Stimulated activated CD8-positive, alpha-beta memory T cell treated with anti-CD3 and anti-CD28 coated beads, Interleukin-15, amount 100 ng/mL, for 48 hours (primary cell): ENCODE results near the gene AP4B1.
A peak's percentile ranks its signal among the peaks of the same experiment; 100 is the strongest.

ENCODE experiments used
- DNase-seq, 2 donors: peaks; one replicate each; pipeline ENCODE4 v3.0.0-alpha.2; 2020; ENCODE audit warnings: low read depth in 2 of 2

The AP4B1 gene

DNA sequence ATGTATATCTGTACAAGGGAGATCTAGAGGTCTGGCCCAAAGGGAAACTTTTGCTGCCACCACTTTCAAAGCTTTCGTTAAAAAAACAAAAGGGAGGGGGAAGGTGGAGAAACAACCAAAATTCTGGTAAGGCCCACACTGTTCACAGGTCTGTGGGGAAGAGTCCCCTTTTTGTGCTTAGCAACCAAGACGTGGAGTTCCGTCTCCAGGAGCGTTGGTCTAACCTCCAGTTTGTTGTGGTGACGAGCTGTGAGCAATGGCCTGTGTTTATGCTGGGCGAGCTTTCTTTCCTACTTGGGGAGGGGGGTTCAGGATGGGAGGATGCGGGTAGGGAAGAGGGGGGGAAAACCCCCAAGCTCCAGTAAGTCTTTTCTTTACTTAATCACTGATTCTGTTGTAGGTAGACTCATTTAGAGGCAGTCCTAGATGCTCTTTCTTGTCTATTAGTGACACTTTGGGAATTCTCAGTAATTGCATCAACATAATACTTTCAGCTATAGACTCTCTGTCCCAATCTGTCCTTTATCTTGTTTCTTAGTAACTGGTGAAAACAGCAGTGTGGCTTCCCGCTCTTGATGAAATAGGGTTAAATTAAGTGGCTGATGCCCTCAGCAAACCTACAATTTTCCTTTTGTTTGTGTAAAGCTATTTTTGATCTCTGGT is 26.0 kb upstream of the AP4B1 start:
- DNase-seq: peak; percentile 66 to 68

DNA sequence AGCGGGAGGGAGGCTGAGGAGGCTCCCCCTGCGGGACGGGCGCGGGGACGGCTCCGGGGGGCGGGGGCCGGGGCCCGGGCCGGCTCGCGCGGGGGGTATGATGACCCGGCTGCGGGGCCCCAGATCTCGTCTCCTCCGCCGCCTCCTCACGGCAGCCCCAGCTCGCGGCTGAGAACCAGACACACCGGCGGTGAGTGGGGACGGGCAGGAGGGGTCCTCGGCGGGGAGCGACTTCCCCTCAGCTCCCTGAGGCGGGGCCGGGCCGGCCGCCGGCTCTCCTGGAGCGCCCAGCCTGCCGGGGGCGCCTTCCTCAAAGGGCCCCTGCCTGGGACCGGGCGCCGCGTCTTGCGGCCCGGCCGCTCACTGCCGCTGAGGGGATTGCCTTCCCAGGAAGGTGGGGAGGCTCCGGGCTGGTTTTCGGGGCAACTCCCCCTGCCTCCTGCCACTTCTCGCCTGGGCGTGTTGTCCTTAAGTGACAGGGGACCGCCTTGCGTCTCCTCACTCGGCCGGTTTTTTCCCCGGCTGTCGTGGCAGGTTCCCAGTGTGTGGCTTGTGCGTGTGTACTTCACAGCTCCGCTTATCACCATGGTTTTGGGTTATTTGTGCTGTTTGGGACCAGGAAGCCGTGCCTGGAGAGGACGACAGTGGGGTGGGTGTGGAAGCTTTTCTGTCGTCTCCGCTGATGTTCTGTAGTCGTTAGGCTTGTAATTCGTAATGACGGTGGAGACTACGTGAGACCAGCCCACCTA is 25.3 kb upstream of the AP4B1 start:
- DNase-seq: peak; percentile 36 to 48

DNA sequence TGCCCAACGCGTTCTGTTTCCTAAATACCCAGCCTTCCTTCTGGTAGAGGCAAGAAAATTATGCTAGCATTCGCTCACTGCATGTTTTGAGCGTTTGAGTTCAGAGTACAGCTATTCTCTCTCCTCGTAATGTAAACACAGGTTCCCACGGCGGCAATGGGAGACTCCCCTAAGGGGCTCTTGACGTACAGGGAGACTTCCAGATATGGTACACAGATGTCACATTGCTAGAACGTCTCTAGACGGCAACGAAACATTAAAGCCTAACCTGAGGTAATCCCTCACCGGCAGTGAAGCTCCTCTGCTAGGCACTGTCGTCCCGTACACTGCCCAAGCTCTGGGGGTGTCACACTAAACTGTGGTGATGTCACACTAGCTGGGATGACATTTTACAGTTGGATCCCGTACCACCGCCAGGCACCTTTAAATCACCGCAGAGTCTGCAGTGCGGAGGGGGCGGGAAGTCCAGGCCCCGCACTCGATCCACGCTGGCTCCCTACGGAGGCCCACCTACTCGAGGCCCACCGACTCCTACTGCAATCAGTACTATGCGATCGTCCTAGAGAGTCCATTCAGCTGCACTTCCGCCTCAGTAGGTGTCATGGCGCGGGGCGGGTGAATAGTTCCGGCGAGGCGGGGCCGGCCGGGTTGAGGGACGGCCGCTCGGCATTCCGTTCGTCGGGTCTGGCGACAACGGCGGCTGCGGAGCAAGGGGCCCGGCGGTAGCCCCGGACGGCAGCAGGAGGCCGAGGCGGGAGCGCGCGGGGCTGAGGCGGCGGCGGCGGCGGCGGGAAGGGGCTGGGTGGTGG is 24.5 kb upstream of the AP4B1 start, which contains the start of gene HIPK1:
Gene HIPK1, plus strand, starts transcription at position 384 of the 809 bp plus-strand sequence.
- DNase-seq: peak; percentile 88

DNA sequence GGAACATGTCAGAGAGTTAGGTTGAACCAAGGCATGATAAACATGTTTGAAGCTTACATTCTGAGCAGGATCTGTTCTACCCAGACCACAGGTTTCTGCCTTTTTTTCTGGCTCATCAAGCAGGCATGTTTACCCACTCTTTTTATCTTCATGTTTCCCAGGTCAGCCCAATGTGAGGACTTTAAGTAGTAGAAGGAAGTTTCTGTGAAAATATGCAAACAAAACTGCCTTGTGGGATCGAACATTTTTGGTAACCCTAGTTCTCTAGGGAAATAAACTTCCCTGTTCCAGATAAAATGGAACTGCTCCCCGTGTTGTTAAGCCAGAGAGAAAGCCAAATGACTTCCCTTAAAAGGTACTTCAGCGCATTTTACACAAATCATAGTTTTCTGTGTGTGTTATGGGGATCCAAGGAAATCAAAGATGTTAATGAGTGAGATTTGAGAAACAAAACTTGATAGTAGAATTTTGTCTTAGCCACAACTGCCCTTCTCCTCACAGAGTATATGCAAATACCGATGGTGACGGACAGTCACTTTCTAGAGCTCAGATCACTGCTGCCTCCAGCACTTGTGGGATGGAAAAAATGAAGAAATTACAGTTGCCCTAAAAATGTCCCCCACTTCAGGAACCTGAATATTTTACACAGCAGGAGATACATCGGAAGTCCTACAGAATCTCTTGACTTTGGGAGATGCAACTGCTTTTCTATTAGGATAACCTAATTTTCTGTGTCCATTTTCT is 23.8 kb upstream of the AP4B1 start:
- DNase-seq: no peak

DNA sequence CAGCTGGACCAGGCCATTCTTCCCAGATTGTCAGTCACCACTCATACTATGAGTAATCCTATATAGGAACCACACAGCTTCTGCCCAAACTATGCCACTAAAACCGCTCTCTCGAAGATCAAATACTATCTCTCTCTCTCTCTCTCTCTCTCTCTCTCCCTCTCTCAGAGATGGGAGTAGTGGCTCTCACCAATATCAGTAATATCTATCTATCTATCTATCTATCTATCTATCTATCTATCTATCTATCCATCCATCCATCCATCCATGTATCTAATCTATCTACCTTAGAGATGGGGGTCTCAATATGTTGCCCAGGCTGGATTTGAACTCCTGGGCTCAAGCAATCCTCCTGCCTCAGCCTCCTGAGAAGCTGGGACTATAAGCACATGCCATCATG is 19.9 kb upstream of the AP4B1 start:
- no peak for DNase-seq

DNA sequence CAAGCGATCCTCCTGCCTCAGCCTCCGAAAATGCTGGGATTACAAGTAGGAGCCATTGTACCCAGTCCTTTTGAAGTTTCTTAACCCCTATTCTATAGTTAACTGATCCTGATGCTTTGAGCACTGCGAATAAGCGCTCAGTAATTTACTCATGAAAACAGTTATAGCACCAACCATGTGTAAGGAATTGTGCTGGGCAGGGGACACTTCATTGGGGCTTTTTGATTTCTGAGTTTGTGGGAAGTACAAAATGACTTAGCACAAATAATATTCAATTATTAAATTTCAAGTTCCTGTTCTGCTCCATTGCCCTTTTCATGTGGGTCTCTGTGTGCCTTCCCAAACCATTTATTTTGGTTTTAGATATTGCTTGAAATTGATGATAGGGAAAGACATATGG is 18.4 kb upstream of the AP4B1 start:
- no peak for DNase-seq

DNA sequence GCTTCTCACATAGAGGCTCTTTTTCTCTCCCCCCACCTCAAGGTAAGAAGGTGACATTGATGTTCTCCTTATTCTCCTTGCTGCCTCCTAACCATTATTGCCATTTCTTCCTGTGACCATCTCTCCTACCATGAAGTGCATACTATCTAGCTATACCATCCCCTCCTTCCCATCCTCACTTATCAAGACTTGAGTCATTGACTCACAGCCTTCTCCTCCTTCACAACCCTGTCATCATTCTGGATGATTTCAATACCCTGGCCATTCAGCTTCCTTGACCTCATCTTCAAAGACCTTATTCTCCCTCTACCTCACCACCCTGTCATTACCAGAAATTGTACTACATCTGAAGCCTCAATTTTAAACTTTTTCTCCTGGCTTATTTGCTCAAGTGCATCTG is 13.6 kb upstream of the AP4B1 start:
- DNase-seq: no peak

DNA sequence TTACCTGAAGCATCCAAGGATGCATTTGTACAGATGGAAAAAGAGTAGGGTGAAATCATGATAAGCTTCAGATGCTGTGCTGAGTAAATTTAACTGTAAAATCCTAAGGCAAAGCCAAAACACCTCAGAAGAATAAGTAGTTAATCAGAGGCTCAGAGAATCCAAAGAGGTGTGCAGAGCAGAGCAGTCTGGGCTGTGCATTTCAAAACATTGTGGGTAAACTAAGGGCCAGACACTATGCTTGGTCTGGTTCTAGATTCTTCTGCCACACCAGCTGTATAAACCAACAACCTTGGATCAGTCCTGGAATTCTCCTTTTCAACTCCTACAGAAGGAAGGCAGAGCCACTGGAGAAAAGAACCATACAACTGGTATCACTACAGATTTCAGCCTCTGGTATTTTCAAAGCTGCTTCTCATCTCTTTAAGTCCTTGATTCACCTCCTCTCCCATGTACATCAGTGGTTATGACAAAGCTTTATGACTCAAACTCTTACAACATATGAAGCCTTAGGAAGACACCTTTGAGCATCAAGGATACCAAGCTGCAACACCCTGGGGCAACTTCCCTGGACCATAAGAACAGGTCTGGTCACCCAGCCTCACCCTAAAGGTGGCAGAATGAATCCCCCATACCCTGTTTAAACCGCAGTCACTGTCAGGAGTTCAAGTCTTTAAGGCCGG is 12.9 kb upstream of the AP4B1 start:
- no peak for DNase-seq

DNA sequence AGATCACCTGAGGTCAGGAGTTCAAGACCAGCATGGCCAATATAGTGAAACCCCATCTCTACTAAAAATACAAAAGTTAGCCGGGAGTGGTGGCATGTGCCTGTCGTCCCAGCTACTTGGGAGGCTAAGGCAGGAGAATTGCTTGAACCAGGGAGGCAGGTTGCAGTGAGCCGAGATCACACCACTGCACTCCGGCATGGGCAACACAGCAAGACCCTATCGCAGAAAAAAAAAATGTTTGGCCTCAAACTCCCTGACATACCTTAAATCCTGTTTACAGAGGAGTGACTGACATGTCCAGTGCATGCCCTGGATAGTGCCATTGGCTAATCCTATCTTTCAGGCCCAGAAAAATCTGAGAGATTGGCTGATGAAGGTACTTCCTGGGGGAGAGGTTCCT is 12.4 kb upstream of the AP4B1 start:
- no peak for DNase-seq

DNA sequence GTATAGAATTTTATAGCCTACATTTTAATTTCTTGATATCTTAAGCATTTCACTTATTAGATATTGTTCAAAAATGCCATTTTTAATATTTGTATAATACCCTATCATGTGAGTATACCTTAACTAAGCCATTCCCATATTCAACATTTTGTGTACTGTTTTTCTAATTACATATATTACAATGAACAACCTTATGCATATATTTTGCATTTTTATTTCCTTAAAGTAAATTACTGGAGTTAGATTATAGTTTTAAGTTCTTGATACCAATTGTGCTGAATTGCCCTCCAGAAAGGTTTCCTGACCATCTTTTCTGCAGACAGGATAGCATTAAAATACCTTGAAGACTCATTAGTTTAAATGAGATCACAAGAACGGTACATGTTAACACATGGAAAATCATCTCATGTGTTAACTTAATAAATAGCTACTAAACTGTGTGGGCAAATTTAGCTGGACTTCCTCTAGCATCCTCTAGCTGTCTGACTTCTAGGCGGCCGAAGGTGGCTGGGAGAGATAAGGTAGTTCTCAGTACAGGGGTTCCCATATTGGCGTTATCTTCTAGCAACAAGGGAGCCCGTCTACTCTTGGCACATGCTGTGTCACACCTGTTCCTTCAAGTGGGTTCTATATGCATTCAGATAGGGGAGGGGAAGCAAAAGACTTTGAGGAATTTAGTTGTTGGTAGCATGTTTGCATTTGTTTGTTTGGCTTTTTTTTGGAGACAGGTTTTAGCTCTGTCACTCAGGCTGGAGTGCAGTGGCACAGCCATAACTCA is 9.5 kb upstream of the AP4B1 start:
- DNase-seq: no peak

DNA sequence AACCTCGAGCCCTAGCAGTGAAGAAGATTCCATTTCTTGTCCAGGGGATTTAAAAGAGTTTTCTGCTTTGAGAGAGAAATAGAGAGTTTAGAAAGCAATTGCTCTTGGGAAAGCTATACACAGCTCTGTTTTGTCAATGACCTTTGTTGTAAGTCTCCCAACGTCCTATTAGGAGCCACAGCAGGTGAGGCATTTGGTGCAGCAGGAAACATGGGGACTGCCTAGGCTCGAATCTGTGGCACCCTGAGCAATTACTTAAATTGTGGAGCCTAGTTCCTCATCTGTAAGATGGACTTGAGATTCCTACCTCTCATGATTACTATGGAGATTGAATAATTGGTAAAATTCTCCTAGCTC is 8.7 kb upstream of the AP4B1 start:
- DNase-seq: no peak

DNA sequence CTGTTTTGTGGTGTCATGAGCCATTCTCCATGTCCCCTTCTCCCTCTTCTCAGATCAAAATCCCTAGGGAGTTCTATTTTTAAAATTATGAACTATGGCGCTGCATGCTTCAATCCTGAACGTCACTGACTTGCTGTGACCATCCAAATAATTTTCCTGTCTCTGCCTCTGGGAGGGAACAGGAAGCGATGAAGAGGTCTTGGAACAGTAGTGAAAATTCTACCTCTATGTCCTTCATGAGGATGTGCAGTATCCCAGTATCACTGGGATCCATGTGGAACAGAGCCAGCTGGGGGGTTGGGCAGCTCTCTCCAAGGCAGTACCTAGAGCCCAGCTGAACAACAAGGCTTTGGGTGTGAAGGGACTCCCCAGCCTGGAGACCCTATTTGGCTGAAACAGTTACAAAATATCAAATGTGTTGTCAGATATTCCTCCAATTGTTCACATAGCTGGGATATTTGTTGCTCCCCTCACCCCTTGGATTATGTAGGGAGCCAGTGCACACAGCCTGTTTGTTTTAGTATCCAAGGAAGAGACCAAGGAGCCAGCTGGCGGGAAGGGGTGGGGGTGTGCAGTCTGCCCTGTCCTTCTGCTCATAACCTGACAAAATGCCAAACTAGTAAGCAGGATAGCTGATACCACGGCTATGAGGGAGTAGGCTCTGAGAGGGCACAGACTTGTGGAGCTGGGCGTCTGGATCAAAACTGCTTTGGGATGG is 8.2 kb upstream of the AP4B1 start:
- no peak for DNase-seq

DNA sequence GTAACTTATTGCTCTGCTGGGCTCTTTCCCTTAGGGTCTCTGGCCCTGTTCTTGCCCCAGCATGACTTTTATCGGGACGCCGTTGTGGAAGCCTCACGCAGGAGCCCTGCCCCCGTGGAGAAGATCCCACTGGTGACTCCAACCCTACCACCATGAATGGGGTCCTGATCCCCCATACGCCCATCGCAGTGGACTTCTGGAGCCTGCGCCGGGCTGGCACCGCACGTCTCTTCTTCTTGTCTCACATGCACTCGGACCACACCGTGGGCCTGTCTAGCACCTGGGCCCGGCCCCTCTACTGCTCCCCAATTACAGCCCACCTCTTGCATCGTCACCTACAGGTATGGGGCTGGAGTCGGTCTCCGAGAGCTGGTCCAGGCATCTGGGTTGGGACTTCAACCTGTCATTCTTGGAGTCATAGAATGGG is 849 bp upstream of the AP4B1 start:
- no peak for DNase-seq

DNA sequence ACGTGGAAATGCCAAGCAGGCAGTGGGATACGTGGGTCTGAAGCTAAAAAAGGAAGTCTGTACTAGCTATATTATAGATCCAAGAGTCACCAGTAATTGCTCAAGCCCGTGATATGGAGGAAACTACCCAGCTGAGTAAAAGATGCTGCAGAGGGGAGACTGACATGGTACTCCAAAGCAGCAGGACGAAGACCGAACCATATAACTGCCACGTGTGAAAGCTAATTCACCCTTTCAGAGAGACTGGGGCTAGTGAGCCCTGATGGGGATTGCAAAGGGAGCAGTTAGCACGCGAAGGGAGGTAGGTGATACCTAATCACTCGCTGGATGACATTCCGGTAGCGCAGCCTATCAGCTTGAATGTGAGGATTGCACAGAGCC is 316 bp downstream of the AP4B1 start:
- no peak for DNase-seq

DNA sequence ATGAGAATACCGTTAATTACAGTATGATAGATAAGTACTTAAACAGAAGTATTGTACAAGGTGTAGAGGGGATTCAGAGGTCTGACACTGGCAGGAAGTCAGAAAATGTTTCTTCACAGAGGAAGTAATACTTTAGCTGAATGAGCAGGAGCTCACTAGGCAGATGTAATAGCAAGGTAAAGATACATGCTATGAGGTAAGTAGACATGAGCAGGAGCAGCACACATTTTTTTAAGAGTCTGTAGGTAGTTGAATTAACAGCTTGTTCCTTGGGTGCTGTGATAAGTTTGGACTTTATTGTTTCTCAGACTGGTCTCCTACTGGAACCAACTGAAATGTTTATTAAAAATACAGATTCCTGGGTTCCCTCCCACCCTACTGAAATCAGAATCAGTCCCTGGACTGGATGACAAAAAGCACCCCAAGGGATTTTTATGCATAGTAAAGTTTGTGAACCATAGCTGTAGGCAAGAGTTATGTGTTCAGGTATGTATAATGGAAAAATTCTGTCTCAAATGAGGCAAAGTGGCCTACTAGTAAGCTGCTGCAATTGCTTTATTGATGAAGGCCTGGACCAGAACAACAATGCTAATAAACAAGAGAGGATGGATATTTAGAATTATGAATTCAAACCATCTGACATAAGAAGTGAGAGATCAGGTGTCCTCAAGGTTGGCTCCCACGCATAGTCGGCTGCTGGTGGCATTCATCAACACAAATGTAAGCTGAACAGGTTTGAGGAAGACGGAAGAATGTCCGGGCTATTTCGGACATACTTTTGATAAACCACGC is 902 bp downstream of the AP4B1 start:
- DNase-seq: no peak

DNA sequence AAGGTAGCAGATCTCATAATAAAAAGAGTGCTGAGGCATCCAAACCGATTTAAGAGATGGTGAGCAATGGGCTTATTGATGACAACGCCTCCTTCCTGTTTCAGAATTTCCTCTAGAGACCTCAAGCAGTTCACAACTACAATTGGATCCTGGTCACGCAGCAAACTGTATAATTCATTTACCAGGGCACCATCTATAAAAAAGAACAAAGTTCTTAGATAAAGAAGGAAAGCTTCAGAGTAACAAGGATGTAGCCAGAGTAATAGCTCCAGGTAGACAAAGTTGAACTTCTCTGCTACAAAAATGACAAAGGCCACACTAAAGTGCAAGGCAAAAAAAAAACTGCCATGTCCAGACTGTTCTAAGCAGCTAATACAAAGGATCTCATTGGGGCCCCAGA is 3.4 kb downstream of the AP4B1 start:
- DNase-seq: no peak

DNA sequence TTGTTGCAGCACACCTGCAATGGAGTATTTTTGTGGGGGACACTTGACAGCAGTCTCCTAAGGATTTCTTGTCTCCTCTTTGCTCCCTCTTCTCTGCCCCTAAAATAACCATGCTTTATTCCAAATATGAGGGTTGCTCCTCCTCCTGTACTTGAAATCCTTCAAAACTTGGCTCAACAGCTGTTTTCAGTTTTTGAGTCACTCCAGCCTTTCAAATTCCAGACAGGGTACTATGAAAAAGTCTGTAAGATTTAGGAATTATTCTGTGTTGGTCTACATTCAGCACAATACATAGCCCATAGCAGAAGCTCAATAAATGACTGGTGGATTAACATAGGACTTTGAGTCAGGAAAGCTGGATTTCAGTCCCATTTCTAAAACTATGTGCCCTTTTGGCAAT is 5.5 kb downstream of the AP4B1 start:
- no peak for DNase-seq

DNA sequence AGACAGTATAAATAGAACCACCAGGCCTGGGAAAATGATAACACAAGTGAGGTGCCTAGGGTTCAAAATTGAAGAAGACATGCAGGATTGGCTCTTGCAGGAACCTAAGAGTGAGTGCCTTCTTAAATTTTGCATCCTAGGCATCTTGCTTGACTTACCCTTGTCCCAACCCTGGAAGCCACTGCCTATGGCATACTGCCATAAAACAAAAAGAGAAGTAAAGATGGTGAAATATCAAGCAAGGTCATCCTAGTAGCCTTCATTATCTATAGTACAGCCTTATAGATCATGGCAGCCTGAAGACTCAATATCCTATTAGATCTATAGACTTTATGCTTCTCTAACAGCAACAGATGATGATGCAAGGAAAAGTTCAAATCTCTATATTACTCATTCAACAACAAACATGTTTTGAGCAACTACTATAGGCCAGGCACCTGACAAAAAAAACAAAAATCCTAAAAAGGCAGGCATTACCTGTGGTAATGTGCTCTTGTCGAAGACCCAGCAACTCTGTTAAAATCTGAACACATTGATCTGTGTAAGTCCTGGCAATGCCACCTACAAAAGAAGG is 6.3 kb downstream of the AP4B1 start:
- no peak for DNase-seq

DNA sequence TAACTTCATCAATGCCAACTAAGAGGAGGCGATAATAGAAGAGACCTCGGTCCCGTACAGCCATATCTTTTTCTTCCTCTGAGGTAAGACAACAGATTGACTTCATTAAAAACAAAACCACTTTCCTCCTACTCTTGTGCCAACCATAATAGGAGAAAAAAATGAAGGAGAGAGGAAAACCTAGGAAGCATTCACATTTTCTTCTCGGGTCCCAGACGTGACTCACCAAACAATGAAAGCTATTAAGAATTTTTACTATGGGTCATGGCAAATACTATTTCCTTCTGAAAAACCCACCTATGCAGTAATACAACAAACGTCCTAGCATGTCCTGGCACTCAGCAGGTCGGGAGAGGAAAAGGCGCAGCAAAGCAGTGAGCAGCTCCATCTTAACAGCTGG is 8.6 kb downstream of the AP4B1 start:
- DNase-seq: no peak
